ENCODE measurements around the gene FIBCD1.

DNA sequence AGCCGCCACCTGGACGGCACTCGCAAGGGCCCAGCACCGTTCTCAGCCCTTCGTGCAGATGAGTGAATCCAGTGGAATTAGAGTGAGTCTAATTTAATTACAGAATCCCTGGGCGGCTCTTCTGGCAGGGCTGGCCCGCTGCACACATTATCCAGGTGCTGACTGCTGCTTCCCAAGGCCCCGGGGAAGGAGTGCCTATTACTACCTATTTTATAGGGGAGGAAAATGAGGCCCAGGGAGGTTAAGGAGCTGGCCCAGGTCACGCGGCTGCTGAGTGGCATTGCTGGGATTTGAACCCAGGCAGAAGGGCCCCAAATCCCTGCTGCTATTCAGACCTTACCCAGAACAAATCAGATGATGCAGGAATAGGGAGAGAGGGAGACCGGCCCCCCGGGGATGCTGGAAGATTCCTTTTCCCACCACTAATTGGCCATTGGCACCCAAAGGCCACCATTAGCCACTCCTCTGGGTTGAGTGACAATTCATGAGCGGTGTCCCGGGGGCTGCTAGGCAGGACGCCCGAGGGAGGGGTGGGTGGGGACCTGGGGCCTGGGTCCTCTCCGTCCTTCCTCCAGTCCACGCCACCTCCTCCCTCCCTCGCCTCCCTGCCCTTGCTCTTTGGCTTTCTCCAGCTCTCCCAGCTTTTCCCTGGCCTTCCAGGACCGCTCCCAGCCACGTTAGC, 32.2 kb downstream of the FIBCD1 start:
- TF ChIP-seq CTCF (IDR thresholded peaks at IDR 0.05) = no peak
- TF ChIP-seq POLR2A (IDR thresholded peaks at IDR 0.05) = no peak
